Neural cell (in vitro differentiated cells): ENCODE results near the gene COL6A3.

Experiments
- CTCF ChIP-seq: fragments of 450-650 bp; IDR thresholded peaks from 2 replicates; pipeline ENCODE4 v1.5.1; 2014; ENCODE audit warnings: antibody characterized with exemption, mild to moderate bottlenecking, moderate library complexity; ENCODE audit not compliant: poor library complexity, severe bottlenecking
- EP300 ChIP-seq: fragments of 450-650 bp; conservative IDR thresholded peaks from 2 replicates; pipeline ENCODE4 v1.6.1; 2014; ENCODE audit warnings: antibody characterized with exemption, mild to moderate bottlenecking, moderate library complexity; ENCODE audit not compliant: poor library complexity, severe bottlenecking
- EZH2 ChIP-seq: fragments of 200-600, 300-800 bp; shearing (Covaris generic), sonication (generic); IDR thresholded peaks from 2 replicates; pipeline ENCODE4 v1.6.1; 2014; ENCODE audit warnings: antibody characterized with exemption, low read length, borderline replicate concordance, mild to moderate bottlenecking; ENCODE audit not compliant: insufficient read depth, poor library complexity, severe bottlenecking
- POLR2AphosphoS5 ChIP-seq: IDR thresholded peaks from 2 replicates; pipeline ENCODE4 v1.6.1; 2012
- RAD21 ChIP-seq: fragments of 450-650 bp; conservative IDR thresholded peaks from 2 replicates; pipeline ENCODE4 v1.6.1; 2014; ENCODE audit warnings: antibody characterized with exemption, mild to moderate bottlenecking, moderate library complexity
- REST ChIP-seq: IDR thresholded peaks from 2 replicates; pipeline ENCODE4 v1.6.1; 2012; ENCODE audit warnings: borderline replicate concordance
- SMC3 ChIP-seq: fragments of 450-650 bp; conservative IDR thresholded peaks from 2 replicates; pipeline ENCODE4 v1.6.1; 2014; ENCODE audit warnings: antibody characterized with exemption, mild to moderate bottlenecking, moderate library complexity; ENCODE audit not compliant: poor library complexity

DNA sequence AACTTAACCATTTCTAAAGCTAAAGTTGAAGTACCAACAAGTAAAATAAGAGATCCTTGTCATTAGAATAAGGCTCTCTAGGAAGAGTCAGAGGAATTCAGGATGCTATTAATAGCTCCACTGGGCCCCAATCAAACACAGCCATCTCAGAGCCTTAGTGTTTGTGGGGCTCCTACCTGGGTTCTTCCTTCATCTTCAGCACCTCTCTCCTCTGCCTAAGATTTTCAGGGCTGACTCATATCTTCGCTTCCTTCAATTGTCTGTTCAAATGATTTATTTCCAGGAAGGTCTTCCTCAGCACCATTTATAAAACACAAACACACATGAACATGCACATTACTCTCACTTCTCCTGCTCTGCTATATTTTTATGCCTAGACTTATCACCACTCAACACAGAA, 119.5 kb downstream of the COL6A3 start:
- TF ChIP-seq SMC3 (no peak), RAD21 (no peak), CTCF (no peak), EP300 (no peak), POLR2AphosphoS5 (no peak), REST (no peak), EZH2 (no peak)
